Common myeloid progenitor, CD34-positive (primary cell): ENCODE data around the gene OGA.

Experiments used
- CTCF ChIA-PET: fragments of 350-600 bp; sonication (Branson Sonifier 250); formaldehyde crosslinking; loops from one replicate; lab custom pipeline; 2021; ENCODE audit warnings: antibody characterized with exemption; lab: Charles Lee
- POLR2A ChIA-PET: fragments of 350-600 bp; sonication (Branson Sonifier 250); formaldehyde crosslinking; loops from one replicate; lab custom pipeline; 2021; ENCODE audit warnings: antibody characterized with exemption; lab: Charles Lee
- DNase-seq, 3 donors: peaks; one replicate each; pipeline versions ENCODE4 v3.0.0 to v3.0.0-alpha.2; 2013
- H3K27ac ChIP-seq, 2 experiments: 1 replicate in 1 of 2; 2 replicates in 1 of 2; pipeline ENCODE4 v1.7.0; 2013; ENCODE audit warnings: inconsistent platforms in 2 of 2, low read length in 2 of 2, mild to moderate bottlenecking in 2 of 2, low read depth in 1 of 2, moderate library complexity in 1 of 2; ENCODE audit not compliant: severe bottlenecking in 2 of 2, insufficient read depth in 1 of 2, poor library complexity in 1 of 2
- H3K27me3 ChIP-seq, 5 experiments: replicated peaks in 2 of 5; 1 replicate in 3 of 5; 2 replicates in 2 of 5; pipeline versions ENCODE4 v1.6.1 to v1.7.0; 2013; ENCODE audit warnings: low read length in 4 of 5, mild to moderate bottlenecking in 2 of 5, moderate library complexity in 2 of 5, inconsistent platforms in 1 of 5; ENCODE audit not compliant: insufficient read depth in 5 of 5, control insufficient read depth in 4 of 5
- H3K36me3 ChIP-seq, 4 experiments: 1 replicate in 2 of 4; 2 replicates in 2 of 4; pipeline versions ENCODE4 v1.6.1 to v1.7.0; 2013; ENCODE audit warnings: low read length in 3 of 4, control low read depth in 1 of 4, mild to moderate bottlenecking in 1 of 4; ENCODE audit not compliant: control insufficient read depth in 4 of 4, insufficient read depth in 4 of 4
- H3K4me1 ChIP-seq, 4 experiments: 1 replicate in 3 of 4; 2 replicates in 1 of 4; pipeline versions ENCODE4 v1.6.1 to v1.7.1; 2013; ENCODE audit warnings: low read length in 3 of 4, mild to moderate bottlenecking in 3 of 4, control low read depth in 1 of 4, inconsistent platforms in 1 of 4, moderate library complexity in 1 of 4; ENCODE audit not compliant: control insufficient read depth in 4 of 4, insufficient read depth in 4 of 4; ENCODE audit errors: control extremely low read depth in 1 of 4
- H3K4me3 ChIP-seq, 7 experiments: 1 replicate in 4 of 7; 2 replicates in 3 of 7; pipeline versions ENCODE4 v1.5.1 to v1.7.0; 2013; ENCODE audit warnings: mild to moderate bottlenecking in 7 of 7, low read length in 6 of 7, moderate library complexity in 6 of 7, inconsistent platforms in 2 of 7, low read depth in 2 of 7, control low read depth in 1 of 7; ENCODE audit not compliant: insufficient read depth in 4 of 7, control insufficient read depth in 1 of 7; ENCODE audit errors: extremely low read depth in 1 of 7
- H3K9me3 ChIP-seq, 5 experiments: 1 replicate in 4 of 5; 2 replicates in 1 of 5; pipeline versions ENCODE4 v1.6.1 to v1.7.1; 2013; ENCODE audit warnings: low read length in 4 of 5, mild to moderate bottlenecking in 2 of 5, inconsistent platforms in 1 of 5, low read depth in 1 of 5, moderate library complexity in 1 of 5; ENCODE audit not compliant: control insufficient read depth in 4 of 5, insufficient read depth in 2 of 5; ENCODE audit errors: control extremely low read depth in 1 of 5
- WGBS: methylation state at CpG from one replicate; pipeline ENCODE4 v1.1.5; 2013; ENCODE audit not compliant: insufficient coverage; 5-methylcytosine and 5-hydroxymethylcytosine counted together

Gene OGA

DNA sequence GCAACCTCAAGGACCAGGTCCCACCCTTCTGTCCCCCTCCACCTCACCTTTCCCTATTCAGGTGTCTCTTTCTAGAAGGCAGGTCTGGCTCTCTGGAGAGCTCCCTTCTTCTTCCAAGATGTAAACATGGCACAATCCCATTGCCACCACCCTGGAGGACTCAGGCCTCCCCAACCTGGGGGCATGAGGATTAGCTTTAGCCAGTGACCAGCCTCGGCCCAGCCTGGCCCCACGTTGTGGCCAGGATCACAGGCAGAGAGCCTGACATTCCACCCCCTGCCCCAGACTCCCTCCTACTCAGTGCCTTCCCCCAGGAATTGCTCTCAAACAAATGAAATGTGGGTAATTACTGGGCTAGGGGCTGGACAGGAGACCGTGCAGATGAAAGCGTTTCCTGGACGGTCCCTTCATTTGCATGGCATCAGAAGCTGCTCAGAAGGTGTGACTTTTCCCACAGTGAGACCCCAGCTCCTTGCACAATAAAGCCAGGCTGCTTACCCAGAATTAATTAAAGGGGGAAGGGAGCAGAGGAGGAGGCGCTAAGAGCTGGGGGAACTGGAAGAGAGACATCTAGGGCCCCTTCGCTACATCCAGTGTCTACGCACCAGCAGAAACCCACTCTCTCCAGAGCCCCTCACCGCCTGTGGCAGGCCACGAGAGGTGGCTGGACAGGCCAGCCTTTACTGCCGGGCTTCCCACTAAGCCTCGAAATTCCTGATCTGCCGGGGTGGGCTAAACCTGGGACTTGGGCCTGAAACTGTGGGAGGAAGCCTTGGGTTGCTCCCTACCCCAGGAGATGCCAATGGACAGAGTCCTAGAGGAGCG, 50.1 kb downstream of the OGA start:
- H3K36me3 ChIP-seq, result no peaks in the 10 kb centered on the region
- H3K9me3 ChIP-seq, result no peaks in the 10 kb centered on the region
- ChIA-PET POLR2A (no interaction called here), CTCF (interaction anchor here (1.0 kb wide), 1 partner anchor 16 kb away, joined by 3 read pairs; no protein-coding TSS in a partner anchor)
- peaks cover 2 to 88% (median 35%) of the 10 kb centered on the region in 5 experiments for H3K27me3 ChIP-seq
- H3K27ac ChIP-seq, result no peak overlapping the region
- 91% methylated on average over 11 of the region's 14 CpGs for WGBS
- peaks cover 0 to under 1% (median 0%) of the 10 kb centered on the region in 4 experiments for H3K4me1 ChIP-seq
- no peak for DNase-seq
- no peak overlapping the region for H3K4me3 ChIP-seq

GRCh38 chr10:101767600-101767945, 50.7 kb downstream of the OGA start:
- DNase-seq, result no peak
- ChIA-PET POLR2A (no interaction called here), CTCF (interaction anchor here (1.0 kb wide), 1 partner anchor 15 kb away, joined by 3 read pairs; no protein-coding TSS in a partner anchor)
- no peaks in the 10 kb centered on the region for H3K9me3 ChIP-seq
- H3K4me3 ChIP-seq, result no peak overlapping the region
- 54% methylated on average over 6 of the region's 6 CpGs for WGBS
- peaks cover 2 to 82% (median 33%) of the 10 kb centered on the region in 5 experiments for H3K27me3 ChIP-seq
- H3K36me3 ChIP-seq, result no peaks in the 10 kb centered on the region
- no peak overlapping the region for H3K27ac ChIP-seq
- H3K4me1 ChIP-seq, result no peaks in the 10 kb centered on the region

DNA sequence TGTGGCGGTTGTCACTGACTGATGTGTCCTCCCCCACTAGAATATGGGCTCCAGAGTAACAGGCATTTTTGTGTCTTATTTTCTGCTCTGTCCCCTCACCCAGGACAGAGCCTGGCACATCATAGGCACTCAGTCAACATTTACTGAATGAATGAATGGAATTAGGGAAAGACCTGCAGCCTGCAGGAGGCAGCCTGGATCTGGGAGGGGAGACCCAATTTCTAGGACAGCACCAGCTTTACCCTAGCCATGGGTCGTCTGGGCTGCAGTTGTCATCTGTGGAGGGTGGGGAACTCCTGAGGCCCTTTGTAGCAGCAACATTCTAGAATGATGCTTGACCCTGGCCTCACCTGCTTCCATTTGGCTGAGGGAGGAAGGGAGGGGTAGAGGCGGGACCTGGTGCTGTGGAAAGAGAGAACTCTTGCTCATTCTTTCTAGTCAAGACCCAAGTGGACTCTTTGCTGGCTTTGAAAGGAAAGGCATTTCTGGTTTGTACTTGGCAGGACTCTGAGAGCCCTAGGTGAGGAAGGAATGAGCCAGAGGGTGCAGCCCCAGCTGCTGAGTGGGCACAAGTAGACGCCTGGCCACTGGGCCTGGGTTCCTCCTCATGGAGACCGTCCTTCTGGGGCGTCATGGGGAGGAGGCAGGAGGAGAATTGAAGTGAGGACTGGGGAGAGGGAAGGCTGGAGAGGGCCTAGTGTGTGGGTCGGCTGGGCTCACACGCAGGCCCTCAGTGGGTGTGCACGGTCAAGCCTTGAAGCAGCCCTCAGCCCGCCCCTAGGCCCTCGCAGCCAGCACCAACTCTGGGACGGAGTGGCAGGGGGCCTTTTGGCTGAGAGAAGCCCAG, 51.3 kb downstream of the OGA start:
- H3K27me3 ChIP-seq, result peaks cover 2 to 76% (median 30%) of the 10 kb centered on the region in 5 experiments
- DNase-seq, result no peak

GRCh38 chr10:101766306-101766705, 51.9 kb downstream of the OGA start:
- 54% methylated on average over 4 of the region's 6 CpGs for WGBS
- Histone ChIP-seq H3K36me3 (no peaks in the 10 kb centered on the region), H3K9me3 (no peaks in the 10 kb centered on the region), H3K27me3 (peaks cover 2 to 69% (median 27%) of the 10 kb centered on the region in 5 experiments), H3K4me3 (no peak overlapping the region), H3K27ac (no peak overlapping the region), H3K4me1 (no peaks in the 10 kb centered on the region)
- DNase-seq, result no peak
- ChIA-PET POLR2A (no interaction called here), CTCF (interaction anchor here (1.4 kb wide), 1 partner anchor 9 kb away, joined by 3 read pairs; no protein-coding TSS in a partner anchor)

More for the DNA sequence above, 51.3 kb downstream of the OGA start:
- 86% methylated on average over 11 of the region's 12 CpGs for WGBS
- Histone ChIP-seq H3K27ac (no peak overlapping the region), H3K4me1 (no peaks in the 10 kb centered on the region), H3K9me3 (no peaks in the 10 kb centered on the region), H3K4me3 (no peak overlapping the region), H3K36me3 (no peaks in the 10 kb centered on the region)
- CTCF ChIA-PET, result interaction anchor here (1.0 kb wide), 1 partner anchor 14 kb away, joined by 3 read pairs; no protein-coding TSS in a partner anchor
- POLR2A ChIA-PET, result no interaction called here

GRCh38 chr10:101763141-101763846, 55.0 kb downstream of the OGA start:
- Histone ChIP-seq H3K36me3 (no peaks in the 10 kb centered on the region), H3K27me3 (peaks cover 0 to 45% (median 28%) of the 10 kb centered on the region in 5 experiments), H3K9me3 (no peaks in the 10 kb centered on the region), H3K4me3 (no peak overlapping the region), H3K27ac (no peak overlapping the region), H3K4me1 (no peaks in the 10 kb centered on the region)
- WGBS, result 92% methylated on average over 4 of the region's 10 CpGs
- POLR2A ChIA-PET, result no interaction called here
- DNase-seq, result no peak
- CTCF ChIA-PET, result no interaction called here

GRCh38 chr10:101762736-101763135, 55.5 kb downstream of the OGA start:
- Histone ChIP-seq H3K27ac (no peak overlapping the region), H3K4me1 (no peaks in the 10 kb centered on the region), H3K9me3 (no peaks in the 10 kb centered on the region), H3K27me3 (peaks cover 0 to 39% (median 28%) of the 10 kb centered on the region in 5 experiments), H3K4me3 (no peak overlapping the region), H3K36me3 (no peaks in the 10 kb centered on the region)
- DNase-seq, result no peak
- POLR2A ChIA-PET, result no interaction called here
- CTCF ChIA-PET, result no interaction called here
- 100% methylated on average over 5 of the region's 5 CpGs for WGBS
